GM23338 (cell line): ENCODE measurements around the gene RPS3A. TPM values are rescaled to one million over a fixed set of nuclear protein-coding genes. Genes with fewer than 3 reads are reported as not detected.

Source experiments
- ATAC-seq: fragments of 200-7000 bp; cut with Tn5 transposase; 3 replicates; pipeline ENCODE4 v1.9.1; 2020
- DNase-seq: peaks from one replicate; pipeline ENCODE4 v3.0.0-alpha.2; 2015; ENCODE audit warnings: low spot score
- H2AFZ ChIP-seq: fragments of 200-600 bp; sonication (generic); 2 replicates; pipeline ENCODE4 v1.8.0; 2016; ENCODE audit warnings: antibody characterized with exemption, mild to moderate bottlenecking, moderate library complexity
- H3F3A ChIP-seq: fragments of 200-600 bp; sonication (generic); replicated peaks from 2 replicates; pipeline ENCODE4 v1.8.0; 2017; ENCODE audit warnings: antibody characterized with exemption, mixed run types, low read depth
- H3K27ac ChIP-seq: fragments of 200-600 bp; sonication (generic); 2 replicates; pipeline ENCODE4 v1.6.1; 2016; ENCODE audit warnings: low read depth
- H3K27me3 ChIP-seq: fragments of 200-600 bp; sonication (generic); 2 replicates; pipeline ENCODE4 v1.8.0; 2016; ENCODE audit warnings: mild to moderate bottlenecking, mixed run types, moderate library complexity; ENCODE audit not compliant: insufficient read depth
- H3K36me3 ChIP-seq: fragments of 200-600 bp; sonication (generic); 2 replicates; pipeline ENCODE4 v1.8.0; 2016; ENCODE audit warnings: mild to moderate bottlenecking; ENCODE audit not compliant: insufficient read depth
- H3K4me1 ChIP-seq: fragments of 200-600 bp; sonication (generic); 2 replicates; pipeline ENCODE4 v1.8.0; 2016; ENCODE audit warnings: mild to moderate bottlenecking, moderate library complexity; ENCODE audit not compliant: insufficient read depth
- H3K4me2 ChIP-seq: fragments of 200-600 bp; sonication (generic); 2 replicates; pipeline ENCODE4 v1.7.1; 2017; ENCODE audit warnings: mixed run types
- H3K4me3 ChIP-seq: fragments of 200-600 bp; sonication (generic); 2 replicates; pipeline ENCODE4 v1.6.1; 2016; ENCODE audit warnings: mixed run types
- H3K79me2 ChIP-seq: fragments of 200-600 bp; sonication (generic); replicated peaks from 2 replicates; pipeline ENCODE4 v1.8.0; 2017; ENCODE audit warnings: mild to moderate bottlenecking; ENCODE audit not compliant: insufficient read depth
- H3K9me2 ChIP-seq: fragments of 200-600 bp; sonication (generic); 2 replicates; pipeline ENCODE4 v1.8.0; 2017; ENCODE audit not compliant: insufficient read depth
- H4K20me1 ChIP-seq: fragments of 200-600 bp; sonication (generic); replicated peaks from 2 replicates; pipeline ENCODE4 v1.8.0; 2017; ENCODE audit warnings: mild to moderate bottlenecking; ENCODE audit not compliant: insufficient read depth
- H3K27ac Mint-ChIP-seq: 2 replicates; pipeline ENCODE4 v1.8.0; 2020; ENCODE audit warnings: inconsistent platforms, mild to moderate bottlenecking, moderate library complexity, mixed read lengths
- H3K27me3 Mint-ChIP-seq: 3 replicates; pipeline ENCODE4 v1.8.0; 2022; ENCODE audit warnings: low read depth, mild to moderate bottlenecking, moderate library complexity, mixed read lengths, inconsistent platforms; ENCODE audit not compliant: insufficient read depth, poor library complexity
- H3K36me3 Mint-ChIP-seq: 3 replicates; pipeline ENCODE4 v1.8.0; 2021; ENCODE audit warnings: low read depth, mild to moderate bottlenecking, inconsistent platforms, moderate library complexity, mixed read lengths
- H3K4me1 Mint-ChIP-seq: 3 replicates; pipeline ENCODE4 v1.8.0; 2020; ENCODE audit warnings: mild to moderate bottlenecking, inconsistent platforms, mixed read lengths
- H3K4me3 Mint-ChIP-seq: 3 replicates; pipeline ENCODE4 v1.8.0; 2021; ENCODE audit warnings: moderate library complexity, mild to moderate bottlenecking, inconsistent platforms, mixed read lengths
- H3K9me3 Mint-ChIP-seq: 3 replicates; pipeline ENCODE4 v1.8.0; 2020; ENCODE audit warnings: moderate library complexity, mild to moderate bottlenecking, inconsistent platforms, mixed read lengths
- CREB1 ChIP-seq: fragments of 250-450 bp; sonication (Bioruptor Pico); IDR thresholded peaks from 2 replicates; pipeline ENCODE4 v1.5.0; 2020; ENCODE audit warnings: low read depth, mild to moderate bottlenecking, moderate library complexity
- EZH2 ChIP-seq: fragments of 200-600 bp; sonication (generic); IDR thresholded peaks from one replicate; pipeline ENCODE4 v1.8.0; 2017; ENCODE audit warnings: antibody characterized with exemption, mild to moderate bottlenecking, low read depth; ENCODE audit not compliant: unreplicated experiment
- EZH2phosphoT487 ChIP-seq: fragments of 200-600 bp; sonication (generic); IDR thresholded peaks from one replicate; pipeline ENCODE4 v1.8.1; 2018; ENCODE audit warnings: antibody characterized with exemption; ENCODE audit not compliant: unreplicated experiment
- POLR2AphosphoS5 ChIP-seq: IDR thresholded peaks from 2 replicates; pipeline ENCODE4 v1.6.1; 2016; ENCODE audit warnings: antibody characterized with exemption, low read depth
- STAT1 ChIP-seq: IDR thresholded peaks from one replicate; pipeline ENCODE4 v1.6.1; 2016; ENCODE audit warnings: antibody characterized with exemption; ENCODE audit not compliant: unreplicated experiment
- ZNF114 ChIP-seq: fragments of 250-450 bp; sonication (Bioruptor Pico); IDR thresholded peaks from 2 replicates; pipeline ENCODE4 v1.5.0; 2020; ENCODE audit warnings: mild to moderate bottlenecking, moderate library complexity
- ZNF331 ChIP-seq: fragments of 250-450 bp; sonication (Bioruptor Pico); IDR thresholded peaks from 2 replicates; pipeline ENCODE4 v1.5.0; 2020; ENCODE audit warnings: low read depth, mild to moderate bottlenecking, moderate library complexity
- polyA plus RNA-seq: library from polyadenylated mRNA; unstranded; fragments of >200 nt; fragmentation: Nextera tagmentation; extraction: Ambion mirVana; gene quantifications from 2 replicates; pipeline ENCODE4 v1.2.1, GENCODE V29; 2016
- total RNA-seq: library from RNA; depleted of rRNA; stranded (reverse); fragments of >200 nt; shearing (Covaris generic); gene quantifications from 2 replicates; pipeline ENCODE4 v1.2.3, GENCODE V29; 2014
- TF ChIP-seq, protein P1 (sequence below): IDR thresholded peaks from 2 replicates; pipeline ENCODE4 v1.6.1; 2016; ENCODE audit warnings: antibody characterized with exemption
- TF ChIP-seq, protein P2 (sequence below), 2 experiments: fragments of 200-600 bp in 1 of 2; sonication (generic) in 1 of 2; conservative IDR thresholded peaks; 2 replicates each; pipeline versions ENCODE4 v1.5.1 to v1.6.1; 2016 to 2017; ENCODE audit warnings: antibody characterized with exemption in 2 of 2, low read depth in 2 of 2, mild to moderate bottlenecking in 2 of 2, moderate library complexity in 1 of 2

The RPS3A gene
- total and polyA plus RNA-seq, 2 experiments from 2014 or later: 2,486 to 3,506 TPM

DNA sequence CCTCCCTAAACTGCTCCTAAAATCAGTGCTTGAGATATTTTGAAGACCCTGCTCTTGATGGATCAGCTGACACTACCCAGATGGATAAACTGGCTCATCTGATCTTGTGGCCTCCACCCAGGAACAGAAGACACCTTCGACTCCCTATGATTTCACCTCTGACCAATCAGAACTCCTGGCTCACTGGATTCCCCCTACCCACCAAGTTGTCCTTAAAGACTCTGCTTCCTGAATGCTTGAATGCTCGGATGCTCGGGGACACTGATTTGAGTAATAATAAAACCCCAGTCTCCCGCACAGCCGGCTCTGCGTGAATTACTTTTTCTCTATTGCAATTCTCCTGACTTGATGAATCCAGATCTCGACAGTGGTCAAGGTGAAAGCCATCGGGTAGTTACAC lies 12.0 kb upstream of the RPS3A start:
- Mint-ChIP-seq H3K9me3 (no peaks in the 10 kb centered on the region), H3K27me3 (peaks cover 7% of the 10 kb centered on the region), H3K4me3 (no peak overlapping the region), H3K36me3 (no peaks in the 10 kb centered on the region), H3K27ac (no peak overlapping the region), H3K4me1 (peaks cover 13% of the 10 kb centered on the region; the same call in 2 of the 3 replicates)
- peak overlapping the region; percentile 97 for H2AFZ ChIP-seq
- DNase-seq (peak; percentile 44), ATAC-seq (peak; percentile 73)
- no peak overlapping the region for H3K27ac ChIP-seq
- no peaks in the 10 kb centered on the region for H3F3A ChIP-seq
- no peaks in the 10 kb centered on the region for H4K20me1 ChIP-seq
- no peaks in the 10 kb centered on the region for H3K27me3 ChIP-seq
- TF ChIP-seq, protein P1, sequence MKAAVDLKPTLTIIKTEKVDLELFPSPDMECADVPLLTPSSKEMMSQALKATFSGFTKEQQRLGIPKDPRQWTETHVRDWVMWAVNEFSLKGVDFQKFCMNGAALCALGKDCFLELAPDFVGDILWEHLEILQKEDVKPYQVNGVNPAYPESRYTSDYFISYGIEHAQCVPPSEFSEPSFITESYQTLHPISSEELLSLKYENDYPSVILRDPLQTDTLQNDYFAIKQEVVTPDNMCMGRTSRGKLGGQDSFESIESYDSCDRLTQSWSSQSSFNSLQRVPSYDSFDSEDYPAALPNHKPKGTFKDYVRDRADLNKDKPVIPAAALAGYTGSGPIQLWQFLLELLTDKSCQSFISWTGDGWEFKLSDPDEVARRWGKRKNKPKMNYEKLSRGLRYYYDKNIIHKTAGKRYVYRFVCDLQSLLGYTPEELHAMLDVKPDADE: no peak
- TF ChIP-seq CREB1 (CRISPR knock-in tag) (no peak), ZNF331 (CRISPR knock-in tag) (no peak)
- H3K4me3 ChIP-seq: no peak overlapping the region
- no peaks in the 10 kb centered on the region for H3K36me3 ChIP-seq
- H3K79me2 ChIP-seq: no peaks in the 10 kb centered on the region
- no peaks in the 10 kb centered on the region for H3K9me2 ChIP-seq
- no peaks in the 10 kb centered on the region; the same call in 1 of the 2 replicates for H3K4me1 ChIP-seq
- peak overlapping the region; percentile 7; the same call in 1 of the 2 replicates for H3K4me2 ChIP-seq

DNA sequence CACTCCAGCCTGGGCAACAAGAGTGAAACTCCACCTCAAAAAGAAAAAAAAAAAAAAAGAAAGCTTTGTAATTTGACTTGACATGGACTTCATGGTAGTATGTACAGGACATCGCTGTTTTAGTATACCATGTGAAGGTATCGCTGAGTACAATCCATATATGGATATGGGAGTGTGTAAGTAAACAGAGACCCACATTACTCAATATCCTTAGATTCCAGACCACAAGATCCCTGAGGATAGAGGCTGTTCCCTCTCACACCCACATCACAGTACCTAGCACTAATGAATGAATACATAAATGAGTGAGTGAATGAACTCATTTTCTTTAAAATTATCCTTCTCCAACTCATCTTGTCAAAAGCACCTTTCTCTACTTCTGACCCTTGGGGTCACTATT lies 8.4 kb upstream of the RPS3A start:
- H3K27ac Mint-ChIP-seq: no peak overlapping the region
- DNase-seq: no peak
- no peak overlapping the region for H3K4me3 Mint-ChIP-seq
- H3K27me3 Mint-ChIP-seq: peaks cover 7% of the 10 kb centered on the region
- Histone ChIP-seq H3K36me3 (no peaks in the 10 kb centered on the region), H3K4me1 (peaks cover 3% of the 10 kb centered on the region; the same call in 1 of the 2 replicates), H2AFZ (0 out of 2 replicates have a peak overlapping the region, but pooled peaks have one; percentile 47), H3F3A (no peaks in the 10 kb centered on the region), H4K20me1 (no peaks in the 10 kb centered on the region), H3K27me3 (no peaks in the 10 kb centered on the region), H3K4me3 (no peak overlapping the region), H3K9me2 (no peaks in the 10 kb centered on the region), H3K27ac (no peak overlapping the region), H3K79me2 (no peaks in the 10 kb centered on the region), H3K4me2 (no peak overlapping the region)
- TF ChIP-seq EZH2 (no peak), CREB1 (CRISPR knock-in tag) (no peak), ZNF114 (no peak)
- TF ChIP-seq, protein P2, sequence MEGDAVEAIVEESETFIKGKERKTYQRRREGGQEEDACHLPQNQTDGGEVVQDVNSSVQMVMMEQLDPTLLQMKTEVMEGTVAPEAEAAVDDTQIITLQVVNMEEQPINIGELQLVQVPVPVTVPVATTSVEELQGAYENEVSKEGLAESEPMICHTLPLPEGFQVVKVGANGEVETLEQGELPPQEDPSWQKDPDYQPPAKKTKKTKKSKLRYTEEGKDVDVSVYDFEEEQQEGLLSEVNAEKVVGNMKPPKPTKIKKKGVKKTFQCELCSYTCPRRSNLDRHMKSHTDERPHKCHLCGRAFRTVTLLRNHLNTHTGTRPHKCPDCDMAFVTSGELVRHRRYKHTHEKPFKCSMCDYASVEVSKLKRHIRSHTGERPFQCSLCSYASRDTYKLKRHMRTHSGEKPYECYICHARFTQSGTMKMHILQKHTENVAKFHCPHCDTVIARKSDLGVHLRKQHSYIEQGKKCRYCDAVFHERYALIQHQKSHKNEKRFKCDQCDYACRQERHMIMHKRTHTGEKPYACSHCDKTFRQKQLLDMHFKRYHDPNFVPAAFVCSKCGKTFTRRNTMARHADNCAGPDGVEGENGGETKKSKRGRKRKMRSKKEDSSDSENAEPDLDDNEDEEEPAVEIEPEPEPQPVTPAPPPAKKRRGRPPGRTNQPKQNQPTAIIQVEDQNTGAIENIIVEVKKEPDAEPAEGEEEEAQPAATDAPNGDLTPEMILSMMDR (conservative IDR thresholded peaks at IDR 0.05; ENCODE audit: low read depth in 2 of 2): no peak
- no peaks in the 10 kb centered on the region for H3K9me3 Mint-ChIP-seq
- H3K36me3 Mint-ChIP-seq: no peaks in the 10 kb centered on the region
- ATAC-seq: no peak
- peaks cover 19% of the 10 kb centered on the region; the same call in 2 of the 3 replicates for H3K4me1 Mint-ChIP-seq

DNA sequence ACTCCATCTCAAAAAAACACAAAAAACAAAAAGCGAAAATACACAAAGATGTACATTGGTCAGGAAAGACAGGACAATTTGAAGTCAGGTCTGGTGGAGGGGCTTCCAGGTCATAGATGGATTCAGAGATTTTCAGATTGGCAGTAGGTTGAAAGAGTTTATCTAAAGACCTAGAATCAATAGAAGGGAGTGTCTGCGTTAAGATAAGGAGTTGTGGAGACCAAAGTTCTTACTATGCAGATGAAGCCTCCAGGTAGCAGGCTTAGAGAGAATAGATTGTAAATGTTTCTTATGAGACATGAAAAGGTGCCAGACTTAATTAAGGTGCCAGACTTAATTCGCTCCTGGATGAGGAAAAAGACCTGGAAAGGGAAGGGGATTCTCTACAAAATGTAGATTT lies 6.9 kb upstream of the RPS3A start:
- no peaks in the 10 kb centered on the region for H3K9me2 ChIP-seq
- Mint-ChIP-seq H3K9me3 (no peaks in the 10 kb centered on the region), H3K4me1 (peaks cover 13% of the 10 kb centered on the region; the same call in 2 of the 3 replicates), H3K36me3 (no peaks in the 10 kb centered on the region), H3K27ac (no peak overlapping the region), H3K27me3 (peaks cover 7% of the 10 kb centered on the region), H3K4me3 (no peak overlapping the region)
- H3K27ac ChIP-seq: no peak overlapping the region
- H3K4me3 ChIP-seq: no peak overlapping the region
- H3K36me3 ChIP-seq: no peaks in the 10 kb centered on the region
- H3K4me1 ChIP-seq: peaks cover 3% of the 10 kb centered on the region; the same call in 1 of the 2 replicates
- no peak for DNase-seq
- H4K20me1 ChIP-seq: no peaks in the 10 kb centered on the region
- H3K79me2 ChIP-seq: no peaks in the 10 kb centered on the region
- ATAC-seq: no peak
- H2AFZ ChIP-seq: peak overlapping the region; percentile 47
- H3F3A ChIP-seq: no peaks in the 10 kb centered on the region
- H3K4me2 ChIP-seq: no peak overlapping the region
- H3K27me3 ChIP-seq: no peaks in the 10 kb centered on the region
- TF ChIP-seq STAT1: no peak
- TF ChIP-seq ZNF331 (CRISPR knock-in tag): no peak
- TF ChIP-seq EZH2phosphoT487: no peak
- no peak for TF ChIP-seq POLR2AphosphoS5
